Measurements from ENCODE around the gene TBC1D9B.
A peak's percentile ranks its signal among the peaks of the same experiment; 100 is the strongest.

TBC1D9B gene

GRCh38 chr5:179868541-179868940 is 39.2 kb downstream of the TBC1D9B start:
- DNase-seq: no peak

GRCh38 chr5:179867476-179867875 is 40.2 kb downstream of the TBC1D9B start:
- peak; percentile 5 for DNase-seq

- no peak for DNase-seq
Measured at GRCh38 chr5:179867079-179867465, 40.6 kb downstream of the TBC1D9B start.

- peak; percentile 9 for DNase-seq
Measured at GRCh38 chr5:179866241-179867078, 41.2 kb downstream of the TBC1D9B start.

GRCh38 chr5:179865491-179866240 is 42.0 kb downstream of the TBC1D9B start:
- DNase-seq: no peak

- no peak for DNase-seq
Measured at GRCh38 chr5:179864686-179865085, 43.0 kb downstream of the TBC1D9B start.

- DNase-seq: no peak
Measured at GRCh38 chr5:179863449-179864085, 44.1 kb downstream of the TBC1D9B start.

- DNase-seq: no peak
Measured at GRCh38 chr5:179862891-179863290, 44.8 kb downstream of the TBC1D9B start.

- DNase-seq: no peak
Measured at GRCh38 chr5:179862296-179862695, 45.4 kb downstream of the TBC1D9B start.

GRCh38 chr5:179860301-179860700 is 47.4 kb downstream of the TBC1D9B start:
- no peak for DNase-seq

GRCh38 chr5:179858586-179859427 is 48.9 kb downstream of the TBC1D9B start, which contains the start of gene MRNIP:
Gene MRNIP (minus strand): TSS chr5:179858817. CDS start chr5:179858796, 21 bp downstream.
- peak; percentile 94 for DNase-seq

GRCh38 chr5:179858241-179858585 is 49.5 kb downstream of the TBC1D9B start:
- DNase-seq: peak; percentile 41

- no peak for DNase-seq
Measured at GRCh38 chr5:179854356-179854755, 53.3 kb downstream of the TBC1D9B start.

GRCh38 chr5:179852993-179853547 is 54.6 kb downstream of the TBC1D9B start:
- no peak for DNase-seq

GRCh38 chr5:179841621-179842020 is 66.1 kb downstream of the TBC1D9B start:
- no peak for DNase-seq

GRCh38 chr5:179840766-179841165 is 66.9 kb downstream of the TBC1D9B start:
- DNase-seq: no peak

- DNase-seq: no peak
Measured at GRCh38 chr5:179840321-179840720, 67.4 kb downstream of the TBC1D9B start.

GRCh38 chr5:179839328-179840256 is 68.1 kb downstream of the TBC1D9B start:
- no peak for DNase-seq

- DNase-seq: no peak
Measured at GRCh38 chr5:179837076-179838011, 70.4 kb downstream of the TBC1D9B start.

All from COR-L47 (cell line).